NOMO-1 treated with DMSO at 0.1 percent for 48 hours (cell line): ENCODE data around the gene VAX1.
"Not testable (repeated sequence)": the region's sequence is repeated elsewhere in the genome, so short reads cannot be mapped to it uniquely, and the experiment has no call there.

Experiments
- DNase-seq: peaks from one replicate; lab custom pipeline; 2025; ENCODE audit not compliant: unreplicated experiment; lab: John Stamatoyannopoulos, UW

VAX1 gene, protein sequence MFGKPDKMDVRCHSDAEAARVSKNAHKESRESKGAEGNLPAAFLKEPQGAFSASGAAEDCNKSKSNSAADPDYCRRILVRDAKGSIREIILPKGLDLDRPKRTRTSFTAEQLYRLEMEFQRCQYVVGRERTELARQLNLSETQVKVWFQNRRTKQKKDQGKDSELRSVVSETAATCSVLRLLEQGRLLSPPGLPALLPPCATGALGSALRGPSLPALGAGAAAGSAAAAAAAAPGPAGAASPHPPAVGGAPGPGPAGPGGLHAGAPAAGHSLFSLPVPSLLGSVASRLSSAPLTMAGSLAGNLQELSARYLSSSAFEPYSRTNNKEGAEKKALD

DNA sequence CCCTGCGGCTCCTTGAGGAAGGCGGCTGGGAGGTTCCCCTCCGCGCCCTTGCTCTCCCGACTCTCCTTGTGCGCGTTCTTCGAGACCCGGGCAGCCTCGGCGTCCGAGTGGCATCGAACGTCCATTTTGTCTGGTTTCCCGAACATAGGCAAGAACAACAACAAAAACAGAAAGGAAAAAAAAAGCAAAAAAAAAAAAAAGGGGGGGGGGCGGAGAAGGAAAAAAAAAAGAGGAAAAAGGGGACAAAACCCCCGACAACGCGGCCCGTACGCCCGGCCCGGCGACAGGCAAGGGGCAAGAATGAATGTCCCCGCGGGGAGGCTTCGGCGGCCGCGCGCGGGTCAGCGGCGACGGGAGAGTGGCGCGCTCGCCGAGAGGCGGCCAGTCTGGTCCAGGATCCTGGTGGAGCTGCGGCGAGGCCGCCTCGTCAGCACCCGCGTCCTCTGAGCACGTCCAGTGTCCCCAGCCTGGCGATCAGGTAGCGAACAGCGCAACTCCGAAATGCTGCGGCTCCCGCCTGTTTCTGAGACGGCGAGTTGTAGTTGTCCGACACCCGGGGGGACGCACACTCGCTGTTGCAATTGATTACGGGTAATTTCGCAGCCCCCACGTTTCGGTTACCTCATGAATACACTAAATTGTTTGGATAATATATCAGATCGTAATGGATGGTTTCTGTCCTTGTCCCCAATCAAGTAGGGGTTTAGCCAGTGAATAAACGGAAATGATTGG is at the start of gene VAX1:
VAX1 (minus strand) TSS at position 360 of the 732 bp plus-strand sequence; CDS start at position 146, 214 bp downstream.
- no peak for DNase-seq

DNA sequence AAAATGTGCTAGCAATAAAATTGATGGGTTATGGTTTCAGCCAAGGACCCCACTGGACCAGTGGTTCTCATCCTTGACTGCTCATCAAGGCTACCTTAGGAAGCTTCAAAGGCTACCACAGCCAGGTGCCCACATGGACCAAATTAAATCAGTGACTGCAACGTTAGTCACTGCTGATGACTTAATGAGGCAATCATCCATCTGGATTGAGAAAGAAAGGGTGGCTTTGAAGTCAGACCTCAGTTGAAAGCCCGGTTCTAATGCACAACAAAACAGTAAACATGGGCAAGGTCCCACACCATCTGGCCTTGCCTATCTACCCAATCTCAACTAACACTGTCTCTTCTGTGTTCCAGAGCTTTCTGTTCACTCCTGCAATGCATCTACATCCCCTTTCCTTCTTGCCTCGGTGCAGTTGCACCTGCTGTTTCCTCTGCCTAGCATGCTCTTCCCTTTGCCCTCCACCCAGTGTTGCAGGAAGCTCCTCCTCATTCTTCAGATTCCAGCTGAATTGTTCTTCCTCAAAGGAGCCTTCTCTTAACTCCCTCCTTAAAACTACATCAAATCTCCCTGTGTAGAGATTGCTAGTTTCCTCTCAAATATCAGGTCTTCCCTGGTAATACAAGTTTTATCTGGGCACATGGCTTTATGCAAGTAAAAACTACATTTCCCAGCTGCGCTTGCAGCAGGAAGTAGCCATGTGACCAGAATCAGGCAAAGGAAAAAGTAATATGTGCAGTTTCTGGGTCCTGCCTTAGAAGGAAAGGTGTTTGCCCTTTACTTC is 49.0 kb upstream of the VAX1 start:
- DNase-seq = no peak

DNA sequence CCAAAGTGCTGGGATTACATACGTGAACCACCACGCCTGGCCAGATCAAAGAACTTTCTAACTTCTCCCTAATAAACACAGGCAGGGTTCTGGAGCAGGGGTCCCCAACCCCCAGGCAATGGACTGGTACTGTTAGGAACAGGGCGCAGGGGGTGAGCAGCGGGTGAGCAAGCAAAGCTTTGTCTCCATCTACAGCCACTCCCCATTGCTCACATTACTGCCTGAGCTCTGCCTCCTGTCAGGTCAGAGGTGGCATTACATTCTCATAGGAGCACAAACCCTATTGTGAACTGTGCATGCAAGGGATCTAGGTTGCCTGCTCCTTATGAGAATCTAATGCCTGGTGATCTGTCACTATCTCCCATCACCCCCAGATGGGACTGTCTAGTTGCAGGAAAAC is 47.7 kb upstream of the VAX1 start:
- DNase-seq = not testable (repeated sequence)

DNA sequence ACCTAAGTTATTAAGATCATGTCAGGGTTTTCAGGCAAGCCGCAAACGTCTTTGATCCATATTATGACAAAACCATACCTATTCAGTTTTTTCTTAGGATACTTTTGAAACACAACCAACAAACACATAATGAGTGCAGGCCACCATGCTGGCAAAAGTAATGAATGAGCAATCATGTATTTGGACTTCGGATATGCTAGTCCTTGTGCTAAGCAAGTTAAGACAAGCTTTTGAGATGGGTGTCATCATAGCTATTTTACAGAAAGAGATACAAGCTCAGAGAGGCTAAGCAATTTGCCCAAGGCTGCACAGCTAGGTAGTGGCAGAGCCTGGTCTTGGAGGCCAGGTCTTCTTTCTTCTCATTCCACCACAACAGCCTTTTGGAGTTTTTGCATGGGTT is 46.8 kb upstream of the VAX1 start:
- DNase-seq = no peak

DNA sequence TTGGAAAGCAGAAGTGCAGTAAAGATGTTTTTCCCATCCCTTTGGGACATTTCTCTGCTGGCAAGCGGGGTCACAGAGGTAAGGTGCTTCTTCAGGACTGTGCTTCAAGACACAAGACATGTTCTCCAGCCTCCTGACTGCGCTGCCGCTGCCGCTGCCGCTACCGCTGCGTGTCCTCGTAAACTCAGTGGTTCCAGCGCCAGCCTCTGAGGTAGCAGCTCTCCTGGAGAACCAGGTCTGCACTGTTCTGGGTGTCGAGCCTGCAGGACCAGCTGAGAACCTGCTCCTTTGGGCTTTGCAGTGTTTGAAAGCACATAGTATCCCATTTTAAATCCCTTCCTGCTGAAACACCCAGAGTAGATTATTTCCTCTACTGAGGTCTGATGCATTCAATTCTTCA is 46.2 kb upstream of the VAX1 start:
- DNase-seq = no peak

DNA sequence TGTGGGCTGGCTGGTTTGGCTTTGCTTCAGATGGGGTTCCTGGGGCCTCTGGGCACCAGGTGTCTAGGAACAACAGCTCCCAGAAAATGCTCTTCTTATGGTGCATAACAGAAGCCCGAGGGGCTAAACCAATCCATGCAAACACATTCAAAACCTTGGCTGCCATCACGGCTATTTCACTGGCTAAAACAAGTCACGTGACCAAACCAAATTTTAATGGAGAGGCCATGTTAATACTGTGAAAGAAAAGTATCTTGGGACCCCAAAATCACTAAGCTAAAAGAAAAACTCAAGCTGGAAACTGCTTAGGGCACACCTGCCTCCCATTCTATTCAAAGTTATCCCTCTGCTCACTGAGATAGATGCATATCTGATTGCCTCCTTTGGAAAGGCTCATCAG is 40.1 kb upstream of the VAX1 start:
- DNase-seq = no peak

DNA sequence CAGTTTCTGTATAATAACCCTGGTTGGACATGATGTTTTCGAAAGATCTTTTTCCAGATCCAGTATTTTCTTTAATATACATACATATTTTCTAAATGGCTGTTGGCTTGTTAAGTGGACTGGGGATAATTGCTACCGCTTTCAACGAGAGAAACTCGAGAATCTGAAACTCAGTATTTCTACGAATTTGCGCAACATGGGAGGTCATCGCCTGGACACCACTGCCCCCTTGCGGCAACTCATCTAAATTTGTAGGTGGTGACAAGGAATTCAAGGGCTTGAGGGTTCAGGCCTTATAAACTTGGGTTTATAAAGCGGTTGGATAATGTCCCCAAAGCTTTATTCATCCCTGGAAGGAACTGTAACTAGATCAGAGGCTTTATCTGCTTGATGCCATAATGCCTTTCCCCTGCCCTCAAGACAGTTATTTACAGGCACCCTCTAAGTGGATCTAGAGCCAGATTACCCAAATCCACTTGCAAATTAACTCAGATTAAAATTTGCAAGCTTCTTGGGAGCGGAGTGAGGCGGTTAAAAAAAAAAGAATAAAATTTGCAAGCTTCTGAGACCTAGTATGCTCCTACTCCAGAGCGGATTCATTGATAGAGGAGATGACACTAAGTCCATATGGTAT is 37.9 kb upstream of the VAX1 start:
- DNase-seq = peak; percentile 82

DNA sequence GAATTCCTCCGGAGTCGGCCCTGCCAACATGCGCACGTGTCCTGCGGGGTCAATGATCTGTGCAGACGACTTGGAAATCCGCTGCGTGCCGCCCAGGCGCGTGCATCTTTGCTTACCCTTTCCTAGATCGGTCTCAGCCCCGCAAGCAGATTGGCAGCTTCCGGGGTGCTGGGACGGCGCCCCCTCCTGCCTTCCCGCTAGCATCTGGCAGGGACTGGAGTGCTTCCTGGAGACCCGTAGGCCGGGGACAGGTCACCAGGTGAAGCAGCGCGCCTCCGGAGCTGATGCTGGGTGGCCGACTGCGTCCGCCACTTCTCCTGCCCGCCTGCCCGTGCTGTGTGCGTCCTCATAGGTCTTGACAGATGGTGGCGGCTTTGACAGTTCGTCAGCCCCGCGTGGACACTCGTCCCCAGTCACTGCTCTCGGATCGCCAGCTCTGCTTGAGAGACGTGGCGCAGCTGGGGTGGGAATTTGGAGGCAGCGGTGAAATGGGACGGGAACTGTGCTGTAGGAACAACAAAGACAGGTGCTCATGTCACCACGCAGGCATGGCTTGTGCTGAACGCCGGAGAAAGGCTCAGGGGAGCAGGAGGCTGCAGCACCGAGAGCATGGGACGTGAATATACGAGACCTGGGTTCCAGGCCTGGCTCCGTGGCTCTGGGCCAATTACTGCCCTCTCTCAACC is 37.3 kb upstream of the VAX1 start:
- DNase-seq = peak; percentile 35

DNA sequence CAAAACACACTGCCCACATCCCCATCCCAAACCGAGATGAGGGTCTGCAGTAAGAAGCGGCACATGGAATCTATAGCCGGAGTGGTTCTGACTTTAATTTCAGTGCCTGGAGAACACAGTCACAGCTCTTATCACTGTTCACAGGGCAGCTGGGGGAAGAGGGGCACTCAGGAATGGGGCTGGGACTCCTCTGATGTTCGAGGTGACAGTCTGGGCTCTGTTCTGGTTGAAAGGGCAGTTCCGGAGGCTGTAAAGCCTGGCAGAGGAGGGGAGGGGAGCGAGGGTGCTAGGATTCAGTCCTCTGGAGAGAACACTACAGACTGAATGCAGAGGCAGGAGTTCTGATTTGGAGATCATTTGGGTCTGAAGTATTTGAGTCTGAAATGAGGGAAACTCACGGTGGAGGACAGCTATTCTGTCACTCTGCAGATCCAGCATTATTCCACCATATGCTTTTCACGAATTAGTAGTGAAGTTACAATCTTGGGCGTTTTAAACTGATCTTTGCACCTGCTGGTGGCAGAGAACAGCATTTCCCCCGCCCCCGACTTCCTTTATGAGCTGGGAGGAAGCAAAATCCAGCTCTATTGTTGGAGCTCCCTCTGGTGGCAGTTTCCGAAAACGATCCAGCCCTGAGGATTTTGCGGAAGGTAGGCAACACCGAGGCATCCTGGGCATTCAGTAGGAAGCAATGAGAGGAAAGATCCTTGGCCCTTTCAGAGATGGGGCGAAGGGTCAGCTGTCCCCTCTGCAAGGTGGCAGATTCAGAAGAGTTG is 36.6 kb upstream of the VAX1 start:
- DNase-seq = peak; percentile 72

DNA sequence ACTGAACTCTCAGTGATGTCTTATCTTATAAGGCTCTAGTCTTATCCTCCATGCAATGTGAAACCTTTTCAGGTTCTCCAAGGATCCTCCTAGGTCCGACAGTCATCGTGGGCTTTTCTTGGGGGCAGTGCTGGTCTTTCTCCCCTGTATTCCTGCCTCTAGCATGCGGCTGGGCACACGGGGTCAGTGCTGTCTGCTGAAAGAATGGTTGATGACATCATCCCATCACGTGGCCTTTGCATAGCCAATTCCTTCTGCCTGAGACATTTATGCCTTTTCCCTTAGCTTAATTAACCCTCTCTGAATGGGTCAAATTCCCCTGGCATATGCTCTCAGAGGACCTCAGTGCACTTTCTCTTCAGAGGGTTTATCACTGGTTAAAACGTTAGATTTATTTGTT is 32.2 kb upstream of the VAX1 start:
- DNase-seq = no peak

DNA sequence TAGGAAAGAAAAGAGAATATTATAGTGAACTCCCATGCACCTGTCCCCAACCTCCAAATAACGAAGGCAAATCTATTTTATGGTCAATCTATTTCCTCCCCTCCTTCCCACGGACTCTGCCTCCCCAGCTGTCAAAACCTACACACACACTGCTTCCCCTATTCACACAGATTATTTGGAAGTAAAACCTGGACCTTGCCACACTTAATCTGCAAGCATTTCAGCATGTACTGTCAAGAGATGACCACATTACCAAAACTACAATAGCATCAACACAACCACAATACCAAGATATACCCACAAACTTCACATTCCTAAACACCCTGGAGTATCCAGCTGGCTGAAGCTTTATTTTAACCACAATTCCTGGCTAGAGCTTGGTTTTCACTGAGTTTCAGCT is 31.4 kb upstream of the VAX1 start:
- DNase-seq = no peak

DNA sequence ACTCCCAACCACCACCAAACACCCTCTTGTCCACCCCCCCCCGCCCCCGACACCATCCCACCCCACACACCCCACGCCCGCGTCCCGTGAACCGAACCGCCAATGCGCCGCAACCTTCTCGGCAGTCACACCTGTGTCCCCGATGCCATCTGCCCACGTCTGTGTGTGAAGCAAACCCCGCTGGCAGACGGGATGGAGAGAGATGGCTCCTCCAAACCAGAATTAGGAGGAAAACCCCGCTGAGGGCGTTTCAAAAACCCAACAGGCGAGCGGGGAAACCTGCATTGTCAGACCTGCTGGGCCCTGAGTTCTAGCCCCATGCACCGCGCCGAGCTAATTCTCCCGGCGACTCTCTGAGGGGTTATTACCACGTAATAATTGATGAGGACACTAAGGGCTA is 30.7 kb upstream of the VAX1 start:
- no peak for DNase-seq

DNA sequence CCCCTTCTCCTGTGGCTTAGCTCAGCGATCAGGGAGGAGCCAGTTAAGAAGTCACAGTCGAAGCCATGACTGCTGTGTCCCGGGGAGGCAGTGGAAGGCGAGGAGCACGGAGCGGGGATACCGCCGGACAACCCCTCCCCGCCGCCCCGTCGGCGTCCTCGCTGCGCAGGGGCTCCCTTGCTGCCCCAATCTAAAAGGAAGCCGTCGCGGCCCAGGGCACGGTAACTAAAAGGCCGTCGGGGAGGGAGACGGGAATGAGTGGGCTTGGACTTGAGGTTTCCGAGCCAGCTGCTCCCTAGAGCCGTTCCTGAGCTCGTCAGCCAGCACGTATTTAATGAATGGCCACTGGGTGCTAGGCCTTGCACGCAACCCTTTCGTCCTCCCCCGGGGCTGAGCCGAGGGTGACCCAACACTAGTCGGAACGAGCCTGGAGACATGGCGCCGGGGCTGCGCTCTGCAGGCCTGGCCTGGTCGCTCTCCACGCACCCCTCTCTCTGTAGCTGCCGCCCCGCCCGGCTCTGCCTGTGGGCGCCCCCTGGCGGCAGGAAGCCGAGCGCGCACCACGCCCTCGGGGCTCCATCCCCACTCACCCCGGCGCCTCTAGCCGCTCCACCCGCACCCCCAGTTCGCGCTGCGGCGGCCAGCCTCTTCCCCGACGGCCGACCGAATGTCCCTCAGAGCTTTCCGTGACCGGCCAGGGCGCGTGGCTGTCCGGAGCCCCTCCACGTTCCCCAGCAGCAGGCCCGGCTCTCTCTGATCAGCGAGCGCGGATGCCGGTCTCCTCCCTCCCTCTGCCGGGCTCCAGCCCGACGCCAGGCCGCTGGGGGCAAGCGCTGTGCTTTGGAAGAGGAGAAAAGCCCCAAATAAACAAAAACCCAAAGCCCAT is 30.0 kb upstream of the VAX1 start:
- DNase-seq = peak; percentile 11

DNA sequence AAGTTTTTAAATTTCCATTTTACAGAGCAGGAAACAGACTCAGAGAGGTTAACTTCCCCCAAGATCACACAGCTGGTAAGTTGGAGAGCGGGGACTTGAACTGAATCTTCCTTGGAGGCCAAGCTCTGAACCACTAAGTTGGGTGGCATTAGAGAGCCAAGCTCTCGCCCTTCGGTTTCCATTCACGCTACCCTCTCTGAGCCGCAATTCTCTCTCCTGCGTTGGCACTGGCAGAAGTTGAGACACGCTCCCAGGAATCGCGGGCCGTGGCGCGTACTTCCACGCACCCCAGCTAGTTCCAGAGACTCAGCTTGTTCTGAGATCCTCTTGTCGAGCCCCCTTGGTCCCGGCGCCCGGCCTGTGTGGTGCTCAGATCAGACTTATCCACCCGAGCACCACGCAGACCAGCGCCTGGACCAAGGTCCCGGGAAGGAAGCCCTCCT is 29.3 kb upstream of the VAX1 start:
- DNase-seq = no peak

DNA sequence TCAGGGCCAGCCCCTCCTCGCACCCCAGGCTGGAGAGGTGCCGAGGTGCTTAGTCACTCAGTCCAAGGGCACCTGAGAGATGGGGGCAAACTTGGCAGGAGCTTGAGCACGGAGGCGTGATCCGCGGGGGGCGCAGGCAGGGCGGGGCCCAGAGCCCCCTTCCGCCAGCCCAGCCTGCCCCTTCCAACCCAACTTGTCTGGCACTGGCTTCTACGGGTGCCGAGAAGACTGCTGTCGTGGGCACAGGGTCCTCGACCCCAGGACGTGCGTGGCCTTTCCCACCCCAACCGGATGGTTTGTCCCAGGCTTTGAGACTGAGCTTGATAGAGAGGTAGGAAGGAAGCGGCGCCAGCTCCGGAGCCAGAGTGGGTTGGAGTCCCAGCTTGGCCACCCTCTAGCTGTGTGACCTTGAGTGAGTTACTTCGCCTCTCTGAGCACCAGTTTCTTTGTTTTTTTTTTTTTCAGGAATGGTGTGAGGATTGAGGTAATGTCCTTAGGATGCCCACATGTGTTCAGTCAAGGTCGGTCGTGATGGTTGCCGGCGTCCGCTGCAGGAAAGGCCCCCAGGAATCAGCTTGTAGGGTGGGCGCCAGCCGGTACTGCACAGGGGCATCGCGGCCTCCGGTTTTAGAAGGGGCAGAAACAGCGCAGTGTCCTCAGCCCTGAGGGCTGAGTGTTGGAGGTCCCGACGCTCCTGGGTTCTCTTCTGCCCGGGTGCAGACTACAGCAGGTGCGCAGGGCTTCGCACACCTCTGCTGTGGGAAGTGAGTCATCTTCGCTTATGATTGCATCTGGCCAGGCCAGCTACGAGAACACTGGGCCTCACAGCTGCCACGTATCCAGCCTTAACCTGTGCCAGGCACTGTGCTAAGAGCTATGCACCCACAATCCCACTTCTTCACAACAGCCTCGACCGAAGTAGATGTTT is 28.6 kb upstream of the VAX1 start:
- DNase-seq = no peak

DNA sequence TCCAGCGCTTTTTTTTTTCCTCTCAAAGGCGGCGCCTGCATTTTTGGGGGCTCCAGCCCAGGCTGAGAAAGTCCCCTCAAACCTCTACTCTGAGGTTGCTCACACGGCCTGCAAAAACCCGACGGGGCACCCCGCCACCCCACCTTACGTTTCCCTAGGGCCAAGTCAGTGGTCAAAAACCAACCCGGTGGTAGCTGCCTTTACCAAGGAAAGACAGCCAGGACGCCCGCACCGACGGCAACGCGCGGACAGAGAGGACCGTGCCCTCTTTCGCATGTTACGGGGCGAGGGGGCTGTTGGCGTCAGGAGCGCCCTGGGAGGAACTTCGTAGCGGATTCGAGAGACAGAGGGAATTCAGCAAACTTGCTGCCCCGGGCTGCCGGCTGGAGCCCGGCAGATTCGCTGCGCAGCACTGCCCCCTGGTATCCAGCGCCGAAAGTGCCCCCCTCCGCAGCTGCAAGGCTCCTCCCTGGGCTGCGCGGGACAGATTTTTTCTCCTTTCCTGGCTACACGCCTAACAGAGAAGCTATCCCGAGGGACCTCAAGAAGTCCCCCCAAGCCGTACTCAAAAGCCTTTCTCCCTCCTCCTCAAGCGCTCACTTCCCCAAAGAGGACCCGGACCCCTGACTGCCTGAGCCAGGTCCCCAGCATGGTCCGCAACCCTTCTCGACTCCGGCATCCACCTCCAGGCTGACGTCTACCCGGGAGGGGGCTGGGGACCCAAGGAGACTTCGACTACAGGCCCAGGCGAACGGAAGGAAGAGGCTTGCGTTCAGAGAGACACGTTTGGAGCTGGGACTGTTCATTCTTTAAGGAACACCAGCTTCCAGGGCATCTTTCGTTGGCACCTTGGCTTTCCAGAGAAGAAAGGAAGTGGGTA is 27.7 kb upstream of the VAX1 start:
- peak; percentile 42 for DNase-seq
